ENCODE measurements around the gene ATL1. TPM values are rescaled to one million over a fixed set of nuclear protein-coding genes. Genes with fewer than 3 reads are reported as not detected.

The ATL1 gene
- total RNA-seq, 1 donor from 2014 or later: 1.2 TPM

GRCh38 chr14:50667684-50667995 is 107.7 kb downstream of the ATL1 start:
- intact Hi-C loops (cut with DNase I): loop anchor here (5.0 to 10.0 kb wide), 6 partner anchors 90 to 900 kb away; partner anchors contain the start of genes ATL1, DMAC2L, KLHDC2 and L2HGDH
- no peak for TF ChIP-seq CTCF (IDR thresholded peaks at IDR 0.05)
- Histone ChIP-seq H3K4me3 (peak overlapping the region; percentile 86 to 96), H3K9me3 (no peaks in the 10 kb centered on the region), H3K4me1 (peaks cover 4 to 15% of the 10 kb centered on the region in 2 donors), H3K27ac (peak overlapping the region; percentile 99), H3K36me3 (no peaks in the 10 kb centered on the region), H3K27me3 (no peaks in the 10 kb centered on the region)
- DNase-seq (ENCODE audit: low spot score in 2 of 2): peak in 1 of 2 donors; percentile 70

GRCh38 chr14:50667996-50668825 is 108.3 kb downstream of the ATL1 start, which contains the start of gene SAV1:
TSS of gene SAV1 (minus strand) at chr14:50668306. CDS start at chr14:50667967, 339 bp downstream.
- Histone ChIP-seq H3K27ac (peak within 1 kb of the TSS; percentile 99), H3K4me3 (peak within 1 kb of the TSS; percentile 86 to 96), H3K4me1 (peaks cover 4 to 15% of the 10 kb centered on the region in 2 donors), H3K27me3 (no peaks in the 10 kb centered on the region), H3K36me3 (no peaks in the 10 kb centered on the region), H3K9me3 (no peaks in the 10 kb centered on the region)
- no peak for TF ChIP-seq CTCF (IDR thresholded peaks at IDR 0.05)
- peak in 1 of 2 donors; percentile 89 for DNase-seq (ENCODE audit: low spot score in 2 of 2)
- intact Hi-C loops (cut with DNase I): loop anchor here (2.0 to 10.0 kb wide), 7 partner anchors 89 to 901 kb away; partner anchors contain the start of genes ATL1, DMAC2L, KLHDC2 and L2HGDH

GRCh38 chr14:50668826-50669143 is 108.8 kb downstream of the ATL1 start:
- H3K4me1 ChIP-seq: peaks cover 4 to 15% of the 10 kb centered on the region in 2 donors
- intact Hi-C loops (cut with DNase I): loop anchor here (2.0 to 10.0 kb wide), 7 partner anchors 89 to 901 kb away; partner anchors contain the start of genes ATL1, DMAC2L, KLHDC2 and L2HGDH
- DNase-seq (ENCODE audit: low spot score in 2 of 2): no peak
- H3K27me3 ChIP-seq: no peaks in the 10 kb centered on the region
- H3K36me3 ChIP-seq: no peaks in the 10 kb centered on the region
- H3K9me3 ChIP-seq: no peaks in the 10 kb centered on the region
- no peak for TF ChIP-seq CTCF (IDR thresholded peaks at IDR 0.05)
- peak overlapping the region; percentile 86 to 96 for H3K4me3 ChIP-seq
- H3K27ac ChIP-seq: peak overlapping the region; percentile 99

GRCh38 chr14:50669441-50669986 is 109.6 kb downstream of the ATL1 start:
- intact Hi-C loops (cut with DNase I): loop anchor here (2.0 to 10.0 kb wide), 7 partner anchors 88 to 902 kb away; partner anchors contain the start of genes ATL1, DMAC2L, KLHDC2 and L2HGDH
- Histone ChIP-seq H3K9me3 (no peaks in the 10 kb centered on the region), H3K4me1 (peaks cover 4 to 11% of the 10 kb centered on the region in 2 donors), H3K36me3 (no peaks in the 10 kb centered on the region), H3K27me3 (no peaks in the 10 kb centered on the region), H3K4me3 (no peak overlapping the region), H3K27ac (peak overlapping the region in 1 of 2 donors; percentile 17)
- no peak for DNase-seq (ENCODE audit: low spot score in 2 of 2)
- no peak for TF ChIP-seq CTCF (IDR thresholded peaks at IDR 0.05)

- intact Hi-C loops (cut with DNase I): no loop called here
- H3K27me3 ChIP-seq: no peaks in the 10 kb centered on the region
- H3K27ac ChIP-seq: no peak overlapping the region
- peaks cover 4 to 8% of the 10 kb centered on the region in 2 donors for H3K4me1 ChIP-seq
- DNase-seq (ENCODE audit: low spot score in 2 of 2): no peak
- no peak for TF ChIP-seq CTCF (IDR thresholded peaks at IDR 0.05)
- H3K4me3 ChIP-seq: no peak overlapping the region
- no peaks in the 10 kb centered on the region for H3K36me3 ChIP-seq
- H3K9me3 ChIP-seq: no peaks in the 10 kb centered on the region
These were observed 110.4 kb downstream of the ATL1 start for GRCh38 chr14:50670196-50670865.
